Testis (tissue), 3 donors: ENCODE results near the gene HIF1A. TPM values are rescaled to one million over a fixed set of nuclear protein-coding genes. Genes with fewer than 3 reads are reported as not detected.

Experiments
- DNase-seq: peaks from one replicate; pipeline ENCODE4 v3.0.0-alpha.2; 2019
- H3K27ac ChIP-seq, 2 donors: fragments of 200-600 bp; sonication (generic); one replicate each; pipeline ENCODE4 v1.5.1; 2019
- H3K27me3 ChIP-seq: fragments of 200-600 bp; sonication (generic); one replicate; pipeline ENCODE4 v1.5.1; 2019
- H3K36me3 ChIP-seq: fragments of 200-600 bp; sonication (generic); one replicate; pipeline ENCODE4 v1.5.1; 2017; ENCODE audit warnings: low read depth; ENCODE audit errors: missing control alignments
- H3K4me1 ChIP-seq: fragments of 200-600 bp; sonication (generic); one replicate; pipeline ENCODE4 v1.5.1; 2019
- H3K4me3 ChIP-seq, 2 donors: fragments of 200-600 bp; sonication (generic); one replicate each; pipeline ENCODE4 v1.5.1; 2017 to 2019
- H3K9me3 ChIP-seq: fragments of 200-600 bp; sonication (generic); one replicate; pipeline ENCODE4 v1.5.1; 2017
- CTCF ChIP-seq, 3 experiments: fragments of 450-650 bp in 2 of 3; fragments of 200-600 bp in 1 of 3; sonication (generic) in 1 of 3; IDR thresholded peaks; one replicate each; pipeline ENCODE4 v1.5.1; 2016 to 2019; ENCODE audit warnings: antibody characterized with exemption in 3 of 3, mild to moderate bottlenecking in 2 of 3, moderate library complexity in 1 of 3
- POLR2A ChIP-seq: fragments of 450-650 bp; IDR thresholded peaks from one replicate; pipeline ENCODE4 v1.6.1; 2017; ENCODE audit warnings: antibody characterized with exemption, mild to moderate bottlenecking, moderate library complexity
- WGBS, 2 donors: methylation state at CpG; one replicate each; pipeline ENCODE4 v1.1.5; 2018; 5-methylcytosine and 5-hydroxymethylcytosine counted together
- intact Hi-C: fragments of 100-400 bp; cut with DNase I; formaldehyde crosslinking; loops from one replicate; pipeline ENCODE4 v1.15.1; 2023; ENCODE audit warnings: low total_unique reads
- polyA plus RNA-seq: library from polyadenylated mRNA; stranded (reverse); fragments of 350-450 nt; fragmentation: Illumina TruSeq; extraction: RNeasy Lipid Tissue Mini Kit (QIAGEN cat#74804); gene quantifications from one replicate; pipeline ENCODE4 v1.2.3, GENCODE V29; 2014; ENCODE audit warnings: low read depth, low replicate concordance; ENCODE audit not compliant: insufficient read depth
- total RNA-seq, 2 donors: library from RNA; depleted of rRNA; stranded (reverse); fragments of >200 nt; gene quantifications; one replicate each; pipeline ENCODE4 v1.2.3, GENCODE V29; 2016

The HIF1A gene
- total and polyA plus RNA-seq, 3 donors from 2014 or later = 63.1 to 140 (median 105) TPM

GRCh38 chr14:61661471-61662400, 33.6 kb upstream of the HIF1A start:
- no peak for DNase-seq
- no peak overlapping the region for H3K27ac ChIP-seq
- TF ChIP-seq CTCF (IDR thresholded peaks at IDR 0.05) = no peak
- no peak for TF ChIP-seq POLR2A
- no peaks in the 10 kb centered on the region for H3K27me3 ChIP-seq
- no peaks in the 10 kb centered on the region for H3K36me3 ChIP-seq
- peaks cover 3% of the 10 kb centered on the region for H3K4me1 ChIP-seq
- no peak overlapping the region for H3K4me3 ChIP-seq
- 72 to 77% methylated on average over 6 of the region's 6 CpGs for WGBS, 2 donors
- H3K9me3 ChIP-seq = no peaks in the 10 kb centered on the region
- intact Hi-C loops = no loop called here

- Histone ChIP-seq H3K9me3 (no peaks in the 10 kb centered on the region), H3K27ac (no peak overlapping the region), H3K27me3 (no peaks in the 10 kb centered on the region), H3K4me3 (no peak overlapping the region), H3K4me1 (peaks cover 3% of the 10 kb centered on the region), H3K36me3 (no peaks in the 10 kb centered on the region)
- intact Hi-C loops = no loop called here
- DNase-seq = no peak
- WGBS, 2 donors = 87 to 95% methylated on average over 13 of the region's 13 CpGs
- TF ChIP-seq POLR2A (no peak), CTCF (IDR thresholded peaks at IDR 0.05) (no peak)
These were observed 32.6 kb upstream of the HIF1A start for GRCh38 chr14:61662437-61663311.

GRCh38 chr14:61663312-61663979, 31.9 kb upstream of the HIF1A start:
- Histone ChIP-seq H3K36me3 (no peaks in the 10 kb centered on the region), H3K4me3 (no peak overlapping the region), H3K27me3 (no peaks in the 10 kb centered on the region), H3K27ac (no peak overlapping the region), H3K4me1 (peaks cover 3% of the 10 kb centered on the region), H3K9me3 (no peaks in the 10 kb centered on the region)
- TF ChIP-seq POLR2A = no peak
- TF ChIP-seq CTCF (IDR thresholded peaks at IDR 0.05) = no peak
- WGBS, 2 donors = 75% methylated on average over 7 of the region's 7 CpGs
- intact Hi-C loops = no loop called here
- DNase-seq = no peak

GRCh38 chr14:61668282-61668681, 27.0 kb upstream of the HIF1A start:
- H3K9me3 ChIP-seq = no peaks in the 10 kb centered on the region
- TF ChIP-seq CTCF (IDR thresholded peaks at IDR 0.05) = no peak
- TF ChIP-seq POLR2A = no peak
- no peak overlapping the region for H3K27ac ChIP-seq
- no peak overlapping the region for H3K4me3 ChIP-seq
- intact Hi-C loops = no loop called here
- no peak for DNase-seq
- no peaks in the 10 kb centered on the region for H3K36me3 ChIP-seq
- H3K27me3 ChIP-seq = no peaks in the 10 kb centered on the region
- no peaks in the 10 kb centered on the region for H3K4me1 ChIP-seq
- 95 to 100% methylated on average over 1 of the region's 1 CpG for WGBS, 2 donors
